ENCODE results near the gene STAM2.

Gene STAM2

GRCh38 chr2:152078662-152079061 lies 96.9 kb downstream of the STAM2 start:
- peaks cover 0 to 4% of the 10 kb centered on the region in 2 donors for H3K9me3 ChIP-seq (replicated peaks in 1 of 2; ENCODE audit: control insufficient read depth in 2 of 2, insufficient read depth in 1 of 2, low read depth in 1 of 2, low read length in 2 of 2)
- H3K27ac ChIP-seq (replicated peaks; ENCODE audit: low read length): no peak overlapping the region
- H3K14ac ChIP-seq (ENCODE audit: low read length): no peak overlapping the region
- H3K27me3 ChIP-seq (ENCODE audit: control insufficient read depth in 3 of 3, insufficient read depth in 3 of 3, low read depth in 1 of 3, low read length in 3 of 3): no peaks in the 10 kb centered on the region
- H2BK120ac ChIP-seq (ENCODE audit: low read depth, low read length): no peak overlapping the region
- H3K4me2 ChIP-seq (ENCODE audit: insufficient read depth, low read length, poor library complexity, severe bottlenecking): no peak overlapping the region
- no peak overlapping the region for H4K91ac ChIP-seq (ENCODE audit: low read depth, low read length, poor library complexity)
- H2AFZ ChIP-seq (ENCODE audit: low read length): no peak overlapping the region
- H3K4me3 ChIP-seq (ENCODE audit: low read length in 2 of 2): no peak overlapping the region
- H2BK5ac ChIP-seq (ENCODE audit: low read length): no peak overlapping the region
- H2AK5ac ChIP-seq (ENCODE audit: low read depth, low read length): no peak overlapping the region
- no peak overlapping the region for H4K8ac ChIP-seq (ENCODE audit: low read depth, low read length)
- no peak overlapping the region for H3K4ac ChIP-seq (ENCODE audit: low read length)
- H2BK12ac ChIP-seq (ENCODE audit: low read length): no peak overlapping the region
- peaks cover 0 to 1% of the 10 kb centered on the region in 2 donors for H3K4me1 ChIP-seq (ENCODE audit: control insufficient read depth in 2 of 2, insufficient read depth in 1 of 2, low read depth in 1 of 2, low read length in 2 of 2)
- no CpG with 5 or more reads among the region's 2 CpGs for WGBS, 2 donors (ENCODE audit: extremely low coverage in 2 of 2, insufficient read length in 2 of 2, insufficient replicate concordance in 1 of 2)
- no peak overlapping the region for H3K18ac ChIP-seq (ENCODE audit: low read length)
- H3K23ac ChIP-seq (ENCODE audit: low read depth, low read length, poor library complexity): no peak overlapping the region
- H3K36me3 ChIP-seq (replicated peaks in 1 of 2; ENCODE audit: control insufficient read depth in 2 of 2, insufficient read depth in 2 of 2, low read length in 2 of 2): no peaks in the 10 kb centered on the region
- H3K9ac ChIP-seq (ENCODE audit: low read depth, low read length, poor library complexity): no peak overlapping the region
- peaks cover 2% of the 10 kb centered on the region for H3K79me1 ChIP-seq (ENCODE audit: low read depth, low read length)
- DNase-seq (ENCODE audit: low spot score): no peak
- no peak overlapping the region for H2BK15ac ChIP-seq (ENCODE audit: low read length)

DNA sequence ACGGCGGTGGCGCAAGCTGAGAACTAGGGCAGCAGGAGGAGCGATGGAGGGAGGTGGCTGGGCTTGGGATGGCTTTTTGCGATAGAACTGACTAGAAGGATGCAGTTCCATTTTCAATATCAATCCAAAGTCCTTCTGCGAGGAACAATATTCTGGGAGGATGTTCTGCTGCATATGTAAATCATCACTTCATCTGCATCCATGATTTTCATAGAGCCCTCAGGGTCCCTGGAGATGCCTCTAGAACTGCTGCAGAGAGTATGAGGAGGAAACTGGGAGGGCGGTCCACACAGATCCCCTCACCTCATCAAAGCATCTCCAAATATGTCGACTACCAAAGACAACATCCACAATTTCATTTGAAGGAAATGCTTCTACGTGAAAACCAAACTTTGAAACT lies 97.5 kb downstream of the STAM2 start:
- no CpG with 5 or more reads among the region's 9 CpGs for WGBS, 2 donors (ENCODE audit: extremely low coverage in 2 of 2, insufficient read length in 2 of 2, insufficient replicate concordance in 1 of 2)
- no peak overlapping the region for H3K23ac ChIP-seq (ENCODE audit: low read depth, low read length, poor library complexity)
- no peak overlapping the region for H3K4me3 ChIP-seq (ENCODE audit: low read length in 2 of 2)
- H2BK12ac ChIP-seq (ENCODE audit: low read length): no peak overlapping the region
- no peak overlapping the region for H3K9ac ChIP-seq (ENCODE audit: low read depth, low read length, poor library complexity)
- no peaks in the 10 kb centered on the region for H3K27me3 ChIP-seq (ENCODE audit: control insufficient read depth in 3 of 3, insufficient read depth in 3 of 3, low read depth in 1 of 3, low read length in 3 of 3)
- no peak overlapping the region for H3K4ac ChIP-seq (ENCODE audit: low read length)
- H3K79me1 ChIP-seq (ENCODE audit: low read depth, low read length): peaks cover 2% of the 10 kb centered on the region
- no peaks in the 10 kb centered on the region for H3K36me3 ChIP-seq (replicated peaks in 1 of 2; ENCODE audit: control insufficient read depth in 2 of 2, insufficient read depth in 2 of 2, low read length in 2 of 2)
- no peak overlapping the region for H3K14ac ChIP-seq (ENCODE audit: low read length)
- no peak overlapping the region for H4K8ac ChIP-seq (ENCODE audit: low read depth, low read length)
- peaks cover 0 to 4% of the 10 kb centered on the region in 2 donors for H3K9me3 ChIP-seq (replicated peaks in 1 of 2; ENCODE audit: control insufficient read depth in 2 of 2, insufficient read depth in 1 of 2, low read depth in 1 of 2, low read length in 2 of 2)
- no peak overlapping the region for H2BK5ac ChIP-seq (ENCODE audit: low read length)
- H2AFZ ChIP-seq (ENCODE audit: low read length): no peak overlapping the region
- DNase-seq (ENCODE audit: low spot score): no peak
- no peak overlapping the region for H2BK15ac ChIP-seq (ENCODE audit: low read length)
- no peak overlapping the region for H2AK5ac ChIP-seq (ENCODE audit: low read depth, low read length)
- H3K4me2 ChIP-seq (ENCODE audit: insufficient read depth, low read length, poor library complexity, severe bottlenecking): no peak overlapping the region
- no peak overlapping the region for H2BK120ac ChIP-seq (ENCODE audit: low read depth, low read length)
- no peak overlapping the region for H3K27ac ChIP-seq (replicated peaks; ENCODE audit: low read length)
- H4K91ac ChIP-seq (ENCODE audit: low read depth, low read length, poor library complexity): no peak overlapping the region
- no peak overlapping the region for H3K18ac ChIP-seq (ENCODE audit: low read length)
- H3K4me1 ChIP-seq (ENCODE audit: control insufficient read depth in 2 of 2, insufficient read depth in 1 of 2, low read depth in 1 of 2, low read length in 2 of 2): peaks cover 0 to 2% of the 10 kb centered on the region in 2 donors

GRCh38 chr2:152075461-152076050 lies 100.0 kb downstream of the STAM2 start:
- no peak overlapping the region for H3K4ac ChIP-seq (ENCODE audit: low read length)
- no peak overlapping the region for H3K18ac ChIP-seq (ENCODE audit: low read length)
- no peak overlapping the region for H3K4me3 ChIP-seq (ENCODE audit: low read length in 2 of 2)
- H3K4me2 ChIP-seq (ENCODE audit: insufficient read depth, low read length, poor library complexity, severe bottlenecking): no peak overlapping the region
- H3K4me1 ChIP-seq (ENCODE audit: control insufficient read depth in 2 of 2, insufficient read depth in 1 of 2, low read depth in 1 of 2, low read length in 2 of 2): peaks cover 0 to 2% of the 10 kb centered on the region in 2 donors
- no peak overlapping the region for H2AK5ac ChIP-seq (ENCODE audit: low read depth, low read length)
- H2BK15ac ChIP-seq (ENCODE audit: low read length): no peak overlapping the region
- no peak overlapping the region for H4K91ac ChIP-seq (ENCODE audit: low read depth, low read length, poor library complexity)
- peaks cover 2% of the 10 kb centered on the region for H3K79me1 ChIP-seq (ENCODE audit: low read depth, low read length)
- H2BK120ac ChIP-seq (ENCODE audit: low read depth, low read length): no peak overlapping the region
- WGBS, 2 donors (ENCODE audit: extremely low coverage in 2 of 2, insufficient read length in 2 of 2, insufficient replicate concordance in 1 of 2): no CpG with 5 or more reads among the region's 4 CpGs
- no peak overlapping the region for H3K23ac ChIP-seq (ENCODE audit: low read depth, low read length, poor library complexity)
- no peaks in the 10 kb centered on the region for H3K27me3 ChIP-seq (ENCODE audit: control insufficient read depth in 3 of 3, insufficient read depth in 3 of 3, low read depth in 1 of 3, low read length in 3 of 3)
- no peak overlapping the region for H4K8ac ChIP-seq (ENCODE audit: low read depth, low read length)
- no peaks in the 10 kb centered on the region for H3K36me3 ChIP-seq (replicated peaks in 1 of 2; ENCODE audit: control insufficient read depth in 2 of 2, insufficient read depth in 2 of 2, low read length in 2 of 2)
- no peak overlapping the region for H3K14ac ChIP-seq (ENCODE audit: low read length)
- H3K9ac ChIP-seq (ENCODE audit: low read depth, low read length, poor library complexity): no peak overlapping the region
- H3K9me3 ChIP-seq (replicated peaks in 1 of 2; ENCODE audit: control insufficient read depth in 2 of 2, insufficient read depth in 1 of 2, low read depth in 1 of 2, low read length in 2 of 2): no peaks in the 10 kb centered on the region
- H2BK12ac ChIP-seq (ENCODE audit: low read length): no peak overlapping the region
- H2AFZ ChIP-seq (ENCODE audit: low read length): no peak overlapping the region
- no peak for DNase-seq (ENCODE audit: low spot score)
- no peak overlapping the region for H3K27ac ChIP-seq (replicated peaks; ENCODE audit: low read length)
- no peak overlapping the region for H2BK5ac ChIP-seq (ENCODE audit: low read length)

DNA sequence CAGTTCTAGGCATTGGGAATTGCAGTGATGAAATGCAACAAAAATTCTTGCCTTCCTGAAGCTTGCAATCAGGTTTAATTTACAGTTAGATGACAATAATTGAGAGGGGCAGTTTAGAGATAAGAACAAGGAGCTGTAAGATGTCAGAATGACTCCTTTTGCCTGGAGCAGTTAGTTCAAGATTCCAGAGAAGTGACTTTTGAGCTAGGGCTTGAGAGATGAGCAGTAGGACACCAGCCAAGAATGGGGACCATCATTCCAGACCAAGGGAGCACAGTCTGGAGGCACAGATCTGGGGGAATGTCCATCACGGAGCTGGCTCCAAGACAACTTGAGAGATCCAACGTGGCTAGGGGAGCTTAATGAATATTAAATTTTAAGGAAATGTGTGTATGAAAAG lies 103.6 kb downstream of the STAM2 start:
- no peak overlapping the region for H3K18ac ChIP-seq (ENCODE audit: low read length)
- no peak overlapping the region for H3K4me3 ChIP-seq (ENCODE audit: low read length in 2 of 2)
- H3K4me1 ChIP-seq (ENCODE audit: control insufficient read depth in 2 of 2, insufficient read depth in 1 of 2, low read depth in 1 of 2, low read length in 2 of 2): peaks cover 0 to 2% of the 10 kb centered on the region in 2 donors
- no peak overlapping the region for H4K91ac ChIP-seq (ENCODE audit: low read depth, low read length, poor library complexity)
- no peak for DNase-seq (ENCODE audit: low spot score)
- H3K14ac ChIP-seq (ENCODE audit: low read length): no peak overlapping the region
- H3K9me3 ChIP-seq (replicated peaks in 1 of 2; ENCODE audit: control insufficient read depth in 2 of 2, insufficient read depth in 1 of 2, low read depth in 1 of 2, low read length in 2 of 2): no peaks in the 10 kb centered on the region
- H2BK120ac ChIP-seq (ENCODE audit: low read depth, low read length): no peak overlapping the region
- no peak overlapping the region for H4K8ac ChIP-seq (ENCODE audit: low read depth, low read length)
- H3K23ac ChIP-seq (ENCODE audit: low read depth, low read length, poor library complexity): no peak overlapping the region
- no peak overlapping the region for H3K4me2 ChIP-seq (ENCODE audit: insufficient read depth, low read length, poor library complexity, severe bottlenecking)
- H3K9ac ChIP-seq (ENCODE audit: low read depth, low read length, poor library complexity): no peak overlapping the region
- peaks cover 2% of the 10 kb centered on the region for H3K79me1 ChIP-seq (ENCODE audit: low read depth, low read length)
- no peaks in the 10 kb centered on the region for H3K36me3 ChIP-seq (replicated peaks in 1 of 2; ENCODE audit: control insufficient read depth in 2 of 2, insufficient read depth in 2 of 2, low read length in 2 of 2)
- H3K27ac ChIP-seq (replicated peaks; ENCODE audit: low read length): no peak overlapping the region
- H2BK12ac ChIP-seq (ENCODE audit: low read length): no peak overlapping the region
- H3K27me3 ChIP-seq (ENCODE audit: control insufficient read depth in 3 of 3, insufficient read depth in 3 of 3, low read depth in 1 of 3, low read length in 3 of 3): no peaks in the 10 kb centered on the region
- no peak overlapping the region for H2BK15ac ChIP-seq (ENCODE audit: low read length)
- H2AK5ac ChIP-seq (ENCODE audit: low read depth, low read length): no peak overlapping the region
- no peak overlapping the region for H2AFZ ChIP-seq (ENCODE audit: low read length)
- no CpG with 5 or more reads among the region's 2 CpGs for WGBS, 2 donors (ENCODE audit: extremely low coverage in 2 of 2, insufficient read length in 2 of 2, insufficient replicate concordance in 1 of 2)
- no peak overlapping the region for H2BK5ac ChIP-seq (ENCODE audit: low read length)
- H3K4ac ChIP-seq (ENCODE audit: low read length): no peak overlapping the region
